Upper lobe of left lung (tissue), 6 donors: ENCODE results near the gene ZNF680. TPM values are rescaled to one million over a fixed set of nuclear protein-coding genes. Genes with fewer than 3 reads are reported as not detected.

Experiments
- ATAC-seq, 2 donors: fragments of 200-7000 bp; cut with Tn5 transposase; one replicate each; pipeline ENCODE4 v1.9.1; 2022; ENCODE audit warnings: mild to moderate bottlenecking in 2 of 2, moderate library complexity in 2 of 2; ENCODE audit not compliant: low FRiP score in 2 of 2
- DNase-seq, 2 donors: peaks; one replicate each; pipeline ENCODE4 v3.0.0-alpha.2; 2019 to 2020
- H3K27ac ChIP-seq, 4 donors: fragments of 200-600 bp; sonication (generic); one replicate each; pipeline ENCODE4 v1.5.1; 2016 to 2019
- H3K27me3 ChIP-seq, 4 donors: fragments of 200-600 bp; sonication (generic); one replicate each; pipeline ENCODE4 v1.5.1; 2017 to 2019
- H3K36me3 ChIP-seq, 4 donors: fragments of 200-600 bp; sonication (generic); one replicate each; pipeline ENCODE4 v1.5.1; 2016 to 2019
- H3K4me1 ChIP-seq, 4 donors: fragments of 200-600 bp; sonication (generic); one replicate each; pipeline ENCODE4 v1.5.1; 2018 to 2019
- H3K4me3 ChIP-seq, 4 donors: fragments of 200-600 bp; sonication (generic); one replicate each; pipeline ENCODE4 v1.5.1; 2017 to 2019; ENCODE audit warnings: mild to moderate bottlenecking in 2 of 4, moderate library complexity in 1 of 4
- H3K9me3 ChIP-seq, 4 donors: fragments of 200-600 bp; sonication (generic); one replicate each; pipeline ENCODE4 v1.5.1; 2018 to 2019
- EP300 ChIP-seq, 4 donors: sonication (generic); formaldehyde crosslinking; IDR thresholded peaks; one replicate each; pipeline ENCODE4 v1.5.1; 2017; ENCODE audit warnings: antibody characterized with exemption in 4 of 4, control low read depth in 2 of 4
- POLR2A ChIP-seq, 4 donors: fragments of 450-650 bp; IDR thresholded peaks; one replicate each; pipeline ENCODE4 v1.5.1; 2016 to 2017; ENCODE audit warnings: antibody characterized with exemption in 4 of 4, mild to moderate bottlenecking in 2 of 4
- POLR2AphosphoS5 ChIP-seq, 2 donors: sonication (generic); formaldehyde crosslinking; IDR thresholded peaks; one replicate each; pipeline ENCODE4 v1.5.1; 2017; ENCODE audit warnings: antibody characterized with exemption in 2 of 2
- WGBS, 2 donors: methylation state at CpG; one replicate each; pipeline ENCODE4 v1.1.5; 2017 to 2018; 5-methylcytosine and 5-hydroxymethylcytosine counted together
- total RNA-seq, 6 donors: library from RNA; depleted of rRNA in 4 of 6; stranded (reverse); fragments of >200 nt in 4 of 6; gene quantifications; one replicate each; pipeline versions ENCODE4 v1.1.0 to v1.2.1, GENCODE V29; 2016 to 2021
- TF ChIP-seq, protein P1 (sequence below), 6 experiments: fragments of 450-650 bp in 4 of 6; fragments of 200-600 bp in 2 of 6; sonication (generic) in 2 of 6; IDR thresholded peaks; one replicate each; pipeline ENCODE4 v1.5.1; 2016 to 2019; ENCODE audit warnings: antibody characterized with exemption in 6 of 6
- donor health status: DM: no; HTN: no; CAD: no; lungs with moderate emphysema.
- donor health status: DM: no; HTN: yes; CAD: no; lungs with severe emphysema.

The ZNF680 gene
- total RNA-seq, 6 donors from 2014 or later: 4.0 to 20.3 (median 11.7) TPM

DNA sequence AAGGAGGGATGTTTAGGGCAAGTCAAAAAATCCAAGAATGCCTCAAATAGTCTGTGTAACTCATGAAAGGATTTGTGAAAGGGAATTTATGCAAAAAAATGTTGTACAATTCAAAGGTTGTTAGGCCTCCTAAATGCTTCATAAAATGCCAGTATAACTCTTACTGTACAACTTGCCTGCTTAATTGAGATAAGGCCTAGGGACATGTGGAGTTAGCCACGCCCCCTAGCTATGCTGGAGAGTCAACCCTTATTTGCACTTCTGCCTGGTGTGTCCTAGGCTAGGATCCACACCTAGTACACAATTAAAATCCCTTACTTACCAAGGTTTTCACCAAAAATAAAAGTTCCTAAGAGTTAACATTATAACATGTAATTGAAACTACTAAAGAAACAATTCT is 77.2 kb downstream of the ZNF680 start:
- Histone ChIP-seq H3K27ac (no peak overlapping the region), H3K27me3 (no peaks in the 10 kb centered on the region), H3K4me3 (no peak overlapping the region), H3K4me1 (no peaks in the 10 kb centered on the region), H3K36me3 (no peaks in the 10 kb centered on the region), H3K9me3 (peaks cover 0 to 22% (median 2%) of the 10 kb centered on the region in 4 donors)
- ATAC-seq (no peak), DNase-seq (no peak)
- WGBS, 2 donors: 39 to 53% methylated on average over 1 of the region's 1 CpG
- TF ChIP-seq, protein P1, sequence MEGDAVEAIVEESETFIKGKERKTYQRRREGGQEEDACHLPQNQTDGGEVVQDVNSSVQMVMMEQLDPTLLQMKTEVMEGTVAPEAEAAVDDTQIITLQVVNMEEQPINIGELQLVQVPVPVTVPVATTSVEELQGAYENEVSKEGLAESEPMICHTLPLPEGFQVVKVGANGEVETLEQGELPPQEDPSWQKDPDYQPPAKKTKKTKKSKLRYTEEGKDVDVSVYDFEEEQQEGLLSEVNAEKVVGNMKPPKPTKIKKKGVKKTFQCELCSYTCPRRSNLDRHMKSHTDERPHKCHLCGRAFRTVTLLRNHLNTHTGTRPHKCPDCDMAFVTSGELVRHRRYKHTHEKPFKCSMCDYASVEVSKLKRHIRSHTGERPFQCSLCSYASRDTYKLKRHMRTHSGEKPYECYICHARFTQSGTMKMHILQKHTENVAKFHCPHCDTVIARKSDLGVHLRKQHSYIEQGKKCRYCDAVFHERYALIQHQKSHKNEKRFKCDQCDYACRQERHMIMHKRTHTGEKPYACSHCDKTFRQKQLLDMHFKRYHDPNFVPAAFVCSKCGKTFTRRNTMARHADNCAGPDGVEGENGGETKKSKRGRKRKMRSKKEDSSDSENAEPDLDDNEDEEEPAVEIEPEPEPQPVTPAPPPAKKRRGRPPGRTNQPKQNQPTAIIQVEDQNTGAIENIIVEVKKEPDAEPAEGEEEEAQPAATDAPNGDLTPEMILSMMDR (IDR thresholded peaks at IDR 0.05): no peak
- TF ChIP-seq POLR2AphosphoS5 (IDR thresholded peaks at IDR 0.05) (no peak), EP300 (IDR thresholded peaks at IDR 0.05) (no peak), POLR2A (IDR thresholded peaks at IDR 0.05) (no peak)

Other genes starting within 250 kb of the ZNF680 start
- 10 to 100 TPM in 5 of 6 donors, 1 to 10 TPM in 1; 8.5 to 21.0 (median 13.7) TPM for gene ZNF736, start 249.1 kb downstream of the ZNF680 start, total RNA-seq
- gene ZNF107, start 103.1 kb upstream of the ZNF680 start, total RNA-seq: 10 to 100 TPM in 1 of 6 donors, 1 to 10 TPM in 5; 2.7 to 13.6 (median 4.2) TPM
- gene ZNF138, start 231.4 kb upstream of the ZNF680 start, total RNA-seq: 10 to 100 TPM in 2 of 6 donors, 1 to 10 TPM in 4; 3.4 to 23.7 (median 5.0) TPM